NOMO-1 (cell line): ENCODE results near the gene SDF4.
"Not testable (repeated sequence)": the region's sequence is repeated elsewhere in the genome, so short reads cannot be mapped to it uniquely, and the experiment has no call there.

ENCODE experiments used
- DNase-seq, 2 experiments: peaks; one replicate each; lab custom pipeline; 2025; ENCODE audit not compliant: unreplicated experiment in 2 of 2; lab: John Stamatoyannopoulos, UW

SDF4 gene

DNA sequence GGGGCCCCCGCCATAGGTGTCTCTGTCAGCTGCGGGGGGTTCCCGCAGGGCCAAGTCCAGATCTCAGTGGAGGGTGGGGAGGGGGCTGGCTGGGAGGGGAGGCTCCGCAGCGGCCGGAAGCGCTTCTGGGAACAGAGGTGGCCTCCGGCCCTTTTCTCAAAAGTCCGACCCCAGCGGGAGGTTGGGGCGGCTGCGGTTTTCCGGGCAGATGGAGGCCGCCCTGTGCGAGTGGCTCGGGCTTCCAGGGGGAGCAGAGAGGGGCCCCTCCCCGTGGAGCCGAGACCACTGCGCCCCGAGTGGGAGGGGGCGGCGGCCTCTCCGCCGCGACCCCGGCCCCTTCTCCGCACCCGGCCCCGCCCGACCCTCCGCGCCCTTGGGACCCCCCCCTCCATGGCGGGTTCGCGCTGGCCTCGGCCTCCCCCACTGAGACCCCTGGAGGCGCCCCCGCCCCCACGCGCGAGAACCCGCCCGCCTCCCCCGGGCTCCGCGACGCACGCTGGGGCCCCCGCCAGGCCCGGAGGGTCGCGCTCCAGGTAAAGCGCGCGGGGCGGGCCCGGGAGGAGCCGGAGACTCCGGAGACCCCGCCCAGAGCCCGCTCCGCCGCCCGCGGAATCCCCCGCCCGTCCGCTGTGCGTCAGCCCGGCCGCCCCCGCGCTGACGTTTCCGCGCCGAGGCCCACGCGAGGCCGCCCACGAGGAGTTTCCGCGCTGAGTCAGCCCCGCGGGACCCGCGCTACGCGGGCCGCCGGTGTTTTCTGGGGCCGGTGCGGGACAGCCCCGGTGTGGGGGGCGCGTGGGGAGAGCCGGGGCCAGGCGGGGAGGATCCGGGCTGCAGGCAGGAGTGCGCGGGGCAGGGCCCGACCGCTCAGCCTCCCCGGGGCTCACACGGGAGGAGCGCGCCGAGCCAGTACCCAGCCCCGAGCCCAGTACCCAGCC is 30.7 kb downstream of the SDF4 start:
- no peak for DNase-seq

DNA sequence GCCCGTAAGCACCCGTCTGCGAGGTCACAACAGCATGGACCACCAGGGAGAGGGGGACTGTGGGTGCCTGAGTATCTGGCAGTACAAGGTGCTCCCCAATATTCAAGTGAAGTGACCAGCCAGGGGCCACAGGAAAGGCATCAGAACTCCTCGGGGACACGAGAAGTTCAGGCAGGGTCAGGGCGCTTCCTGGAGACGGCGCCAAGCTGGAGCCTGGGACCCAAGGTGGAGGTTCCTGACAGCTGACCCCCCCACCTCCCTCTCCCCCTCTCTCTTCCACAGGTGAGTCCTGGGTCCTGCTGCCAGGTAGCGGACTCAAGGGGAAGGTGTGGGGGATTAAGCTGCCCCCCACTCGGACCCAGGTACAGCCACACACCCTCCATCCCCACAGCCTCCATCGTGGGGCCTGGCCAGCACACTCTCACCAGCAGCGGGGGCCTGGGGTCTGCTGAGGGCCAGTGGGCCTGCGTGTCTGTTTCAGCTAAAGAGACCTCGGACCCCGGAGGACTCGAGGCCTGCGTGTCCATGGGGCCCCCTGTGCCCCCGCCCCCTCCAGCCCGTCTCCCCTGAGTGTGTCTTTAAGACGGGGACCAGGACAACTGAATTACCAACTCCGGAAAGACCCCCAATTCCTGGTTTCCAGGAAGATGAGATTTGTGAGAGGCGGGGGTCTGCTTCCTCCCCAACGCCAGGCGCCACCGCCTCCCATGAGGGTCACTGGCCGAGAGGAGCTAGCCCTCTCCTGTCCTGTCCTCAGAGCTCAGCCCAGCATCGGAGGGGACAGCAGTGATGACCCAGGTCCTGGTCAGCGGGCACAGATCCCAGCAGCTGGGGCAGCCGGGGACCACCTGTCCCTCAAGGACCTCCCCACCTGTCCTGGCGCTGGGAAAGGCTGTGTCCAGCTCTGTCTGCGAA is 31.6 kb downstream of the SDF4 start:
- DNase-seq, result no peak

DNA sequence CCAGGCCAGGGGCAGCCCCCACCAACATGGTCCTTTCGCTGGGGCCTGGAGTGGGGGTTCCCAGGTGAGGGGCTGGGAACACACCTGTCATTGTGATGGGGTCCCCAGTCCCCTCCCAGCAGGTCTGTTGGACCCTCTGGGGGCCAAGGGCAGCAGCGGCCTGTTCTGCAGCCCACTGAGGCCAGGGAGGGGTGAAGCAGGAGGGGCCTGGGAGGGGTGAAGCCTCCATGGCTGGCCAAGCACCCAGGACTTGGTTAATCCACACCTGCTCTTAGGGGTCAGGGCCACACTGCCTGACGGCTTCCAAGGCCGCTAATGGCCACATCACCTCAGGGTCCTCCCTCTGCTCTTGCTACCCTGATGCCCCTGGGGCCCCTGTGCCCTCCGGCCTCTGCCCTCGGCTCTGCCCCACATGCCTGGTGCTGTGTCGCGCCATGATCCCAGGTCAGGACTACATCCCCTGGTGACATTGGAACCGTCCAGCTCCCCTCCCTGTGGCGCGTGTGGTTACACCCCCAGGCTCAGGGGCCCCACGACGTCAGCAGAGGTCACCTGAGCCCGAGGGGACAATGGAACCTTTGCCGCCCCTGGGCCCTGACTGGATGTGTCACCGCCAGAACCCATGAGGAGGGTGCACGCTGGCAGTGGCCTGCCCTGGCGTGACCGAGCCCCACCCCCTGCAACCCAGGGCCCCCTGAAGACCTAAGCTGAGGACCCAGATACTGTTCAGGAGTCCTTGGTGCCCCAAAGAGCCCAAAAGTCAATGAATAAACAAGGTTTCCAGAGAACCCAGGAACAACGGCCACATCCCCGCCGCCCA is 32.5 kb downstream of the SDF4 start:
- DNase-seq, result no peak

DNA sequence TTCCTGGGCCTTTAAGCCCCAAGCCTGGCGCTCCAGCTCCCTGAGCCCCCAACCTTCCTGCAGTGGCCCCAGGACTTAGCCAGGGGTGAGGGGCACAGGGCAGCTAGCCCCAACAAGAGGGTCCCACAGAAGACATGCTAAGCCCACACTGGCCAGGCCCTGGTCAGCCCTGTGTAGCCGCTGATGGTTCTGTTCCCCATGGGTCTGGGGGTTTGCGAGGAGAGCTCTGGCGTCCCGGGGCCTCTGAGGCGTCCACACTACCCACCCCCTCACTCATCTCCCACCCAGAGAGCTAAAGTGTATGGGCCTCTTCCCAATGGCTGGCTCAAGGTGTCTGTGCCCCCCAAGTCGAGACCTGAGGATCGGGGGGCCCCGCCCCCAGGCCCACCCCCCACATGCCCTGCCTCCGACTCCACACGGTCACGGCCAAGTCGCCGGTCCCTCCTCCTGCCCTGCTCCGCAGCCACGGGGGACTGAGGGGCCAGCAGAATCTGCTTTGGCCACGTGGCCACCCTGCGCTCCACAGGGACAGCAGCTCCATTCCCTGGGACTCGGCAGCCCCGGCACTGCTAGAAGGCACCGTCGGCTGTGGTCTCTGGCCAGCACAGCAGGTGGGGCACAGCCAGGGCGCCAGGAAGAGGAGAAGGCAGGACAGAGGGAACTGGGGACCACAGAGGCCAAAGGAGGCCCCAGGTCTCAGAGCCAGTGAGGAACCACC is 33.2 kb downstream of the SDF4 start:
- DNase-seq, result no peak

GRCh38 chr1:1197551-1198422 is 34.0 kb downstream of the SDF4 start:
- no peak for DNase-seq

DNA sequence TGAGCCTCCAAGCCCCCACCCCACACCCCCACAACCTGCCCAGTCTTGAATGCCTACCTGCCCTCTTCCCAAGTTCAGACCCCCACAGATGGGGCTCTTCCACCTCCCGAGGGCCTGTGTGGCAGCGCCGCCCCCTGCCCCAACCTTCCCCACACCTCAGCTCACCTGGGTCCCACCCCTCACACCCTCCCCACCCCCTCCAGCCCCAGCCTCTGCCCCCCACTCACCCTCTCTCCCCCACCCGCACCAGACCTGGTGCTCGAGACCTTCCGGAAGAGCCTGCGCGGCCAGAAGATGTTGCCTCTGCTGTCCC is 34.7 kb downstream of the SDF4 start:
- DNase-seq, result no peak

DNA sequence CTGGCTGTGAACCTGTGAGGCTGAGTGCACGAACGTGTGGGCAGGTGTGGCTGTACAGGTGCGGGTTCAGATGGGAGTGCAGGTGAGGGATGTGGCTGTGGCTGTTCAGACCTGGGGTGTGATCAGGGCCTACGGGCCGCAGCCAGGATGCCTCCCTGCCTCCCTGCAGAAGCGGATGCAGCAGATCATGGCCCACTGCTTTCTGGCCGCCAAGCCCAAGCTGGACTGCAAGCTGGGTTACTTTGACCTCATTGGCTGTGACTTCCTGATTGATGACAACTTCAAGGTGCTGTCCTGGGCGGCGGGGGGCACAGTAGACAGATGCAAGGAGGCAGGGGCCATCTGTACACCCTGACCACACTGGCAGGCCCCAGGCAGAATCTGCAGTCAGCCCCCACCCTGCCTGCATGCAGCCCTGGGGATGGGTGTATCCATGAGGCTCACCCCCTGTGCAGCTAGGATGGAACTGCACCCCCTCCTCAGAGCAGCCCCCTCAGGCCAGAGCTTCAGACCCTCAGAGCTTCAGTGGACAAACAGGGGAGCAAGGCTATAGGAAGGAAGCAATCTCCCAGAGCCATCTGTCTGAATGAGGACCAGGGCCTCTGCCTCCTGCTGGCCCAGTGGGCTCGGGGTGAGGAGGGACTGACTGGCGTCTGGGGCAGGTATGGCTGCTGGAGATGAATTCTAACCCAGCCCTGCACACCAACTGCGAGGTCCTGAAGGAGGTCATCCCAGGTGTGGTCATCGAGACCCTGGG is 35.2 kb downstream of the SDF4 start:
- no peak for DNase-seq

DNA sequence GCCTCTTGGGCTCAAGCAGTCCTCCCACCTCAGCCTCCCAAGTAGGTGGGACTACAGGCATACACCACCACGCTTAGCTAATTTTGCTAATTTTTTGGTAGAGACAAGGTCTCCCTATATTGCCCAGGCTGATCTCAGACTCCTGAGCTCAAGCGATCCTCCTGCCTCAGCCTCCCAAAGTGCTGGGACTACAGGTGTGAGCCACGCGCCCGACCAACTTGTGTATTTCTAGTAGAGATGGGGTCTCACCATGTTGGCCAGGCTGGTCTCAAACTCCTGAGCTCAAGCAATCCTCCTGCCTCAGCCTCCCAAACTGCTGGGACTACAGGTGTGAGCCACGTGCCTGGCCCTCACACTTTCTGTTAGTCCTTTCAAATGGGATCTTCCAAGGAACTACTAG is 36.1 kb downstream of the SDF4 start:
- DNase-seq, result not testable (repeated sequence)

DNA sequence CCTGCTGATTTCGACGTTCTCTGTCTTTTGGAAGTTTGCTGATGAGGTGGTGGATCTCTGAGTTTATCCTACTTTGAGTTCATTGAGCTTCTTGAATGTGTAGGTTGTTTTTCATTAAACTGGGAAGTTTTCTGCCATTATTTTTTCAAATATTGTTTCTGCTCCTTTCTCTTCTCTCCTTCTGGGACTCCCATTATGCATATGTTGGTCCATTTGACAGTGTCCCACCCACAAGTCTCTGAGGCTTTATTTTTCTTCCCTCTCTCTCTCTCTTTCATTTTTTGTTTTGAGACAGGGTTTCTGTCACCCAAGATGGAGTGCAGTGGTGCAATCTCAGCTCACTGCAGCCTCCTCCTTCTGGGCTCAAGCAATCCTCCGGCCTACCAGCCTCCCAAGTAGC is 37.1 kb downstream of the SDF4 start:
- no peak for DNase-seq

DNA sequence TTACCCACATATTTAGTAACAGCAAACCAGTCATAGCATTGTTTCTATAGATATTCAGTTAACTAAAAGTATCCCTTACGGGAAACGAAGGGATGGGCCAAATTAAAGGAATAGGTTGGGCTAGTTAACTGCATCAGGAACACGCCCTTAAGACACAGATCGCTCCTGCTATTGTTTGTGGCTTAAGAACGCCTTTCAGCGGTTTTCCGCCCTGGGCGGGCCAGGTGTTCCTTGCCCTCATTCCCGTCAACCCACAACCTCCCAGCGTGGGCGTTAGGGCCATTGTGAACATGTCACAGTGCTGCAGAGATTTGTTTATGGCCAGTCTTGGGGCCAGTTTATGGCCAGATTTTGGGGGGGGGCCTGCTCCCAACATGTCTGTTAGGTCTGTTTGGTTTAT is 40.1 kb downstream of the SDF4 start:
- DNase-seq, result no peak

DNA sequence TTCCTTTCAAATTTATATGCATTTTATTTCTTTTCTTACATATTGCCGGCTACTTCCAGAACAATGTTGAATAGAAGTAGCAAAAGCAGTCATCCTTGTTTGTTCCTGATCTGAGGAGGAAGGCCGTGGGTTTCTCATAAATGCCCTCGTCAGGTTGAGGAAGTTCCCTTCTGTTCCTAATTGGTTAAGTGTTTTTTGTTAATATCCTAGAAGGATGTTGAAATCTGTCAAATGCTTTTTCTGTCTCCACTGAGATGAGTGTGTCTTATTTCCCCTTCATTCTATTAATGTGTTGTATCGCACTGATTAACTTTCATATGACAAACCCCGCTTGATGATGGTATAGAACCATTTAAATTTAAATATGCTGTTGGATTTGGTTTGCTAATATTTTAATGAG is 42.7 kb downstream of the SDF4 start:
- DNase-seq, result no peak

DNA sequence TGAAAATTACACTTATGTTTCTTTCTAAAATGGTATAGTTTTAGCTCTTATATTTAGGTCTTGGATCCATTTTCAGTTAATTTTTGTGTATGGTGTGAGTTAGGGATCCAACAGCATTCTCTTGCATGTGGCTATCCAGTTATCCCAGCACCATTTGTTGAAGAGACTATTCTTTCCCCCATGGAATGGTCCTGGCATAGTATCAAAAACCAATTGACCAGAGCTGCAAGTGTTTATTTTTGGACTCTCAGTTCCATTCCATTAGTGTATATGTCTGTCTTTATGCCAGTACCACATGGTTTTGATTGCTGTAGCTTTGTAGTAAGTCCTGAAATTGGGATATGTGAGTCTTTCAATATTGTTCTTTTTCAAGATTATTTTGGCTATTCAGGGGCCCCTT is 43.9 kb downstream of the SDF4 start:
- no peak for DNase-seq

DNA sequence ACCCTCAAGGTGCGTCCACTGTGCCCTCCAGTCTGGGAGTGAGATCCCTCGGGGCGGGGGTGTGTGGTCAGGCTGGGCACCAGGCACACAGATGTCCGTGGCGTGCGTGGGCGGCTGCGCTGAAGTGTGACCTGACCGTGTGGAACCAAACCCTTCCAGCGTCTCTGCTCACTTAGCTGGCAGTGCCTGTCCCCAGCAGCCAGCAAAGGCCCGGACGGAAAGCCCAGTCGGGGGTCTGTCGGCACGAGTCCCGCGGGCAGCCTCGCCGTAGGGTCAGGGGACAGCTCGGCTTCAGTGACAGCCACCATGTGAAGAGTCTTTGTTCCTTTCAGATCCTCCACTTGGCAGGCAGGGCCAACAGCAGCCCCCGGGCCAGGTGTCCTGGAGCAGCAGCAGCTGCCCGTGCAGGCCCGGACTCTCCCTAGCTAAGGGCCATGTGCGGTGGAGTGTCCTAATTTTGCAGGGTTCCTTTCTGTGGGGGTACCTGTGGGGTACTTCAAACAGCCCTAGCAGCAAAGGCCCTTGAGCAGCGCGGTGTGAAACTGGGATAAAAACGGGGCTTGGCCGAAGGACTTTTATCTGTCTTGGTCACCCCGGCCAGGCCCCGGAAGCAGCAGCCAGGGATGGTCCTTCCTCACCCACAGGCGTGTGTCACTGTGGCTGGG is 46.6 kb downstream of the SDF4 start:
- no peak for DNase-seq

- DNase-seq, result no peak
Observed at GRCh38 chr1:1183833-1184775, 47.7 kb downstream of the SDF4 start.

- DNase-seq, result no peak
Observed at GRCh38 chr1:1183221-1183747, 48.5 kb downstream of the SDF4 start.

DNA sequence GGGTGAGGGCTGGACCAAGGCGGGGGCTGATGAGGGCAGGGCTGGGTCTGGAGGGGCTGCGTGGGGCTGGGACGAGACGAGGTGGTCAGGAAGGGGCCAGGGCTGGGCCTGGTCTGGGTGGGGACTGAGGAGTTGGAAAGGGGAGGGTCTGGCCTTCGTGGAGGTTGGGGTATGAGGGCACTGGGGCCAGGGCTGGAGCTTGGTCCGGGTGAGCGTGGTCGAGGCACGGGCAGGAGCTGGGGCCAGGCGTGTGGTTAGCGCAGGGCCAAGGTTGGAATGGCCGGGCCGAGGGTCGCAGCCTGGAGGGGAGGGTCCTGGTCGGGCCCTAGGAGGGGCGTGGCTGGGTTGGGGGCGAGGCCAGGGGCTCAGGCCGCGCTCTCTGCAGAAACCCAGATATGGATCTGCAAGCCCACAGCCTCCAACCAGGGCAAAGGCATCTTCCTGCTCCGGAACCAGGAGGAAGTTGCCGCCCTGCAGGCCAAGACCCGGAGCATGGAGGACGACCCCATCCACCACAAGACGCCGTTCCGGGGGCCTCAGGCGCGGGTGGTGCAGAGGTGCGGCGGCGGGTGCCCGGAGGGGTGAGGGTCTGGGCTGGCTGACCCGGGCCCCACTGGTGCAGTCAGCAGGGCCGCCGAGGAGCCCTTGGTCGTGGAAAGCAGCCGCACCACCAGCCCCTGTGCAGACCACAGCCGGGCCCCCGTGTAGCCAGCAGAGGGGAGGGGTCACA is 49.1 kb downstream of the SDF4 start:
- no peak for DNase-seq
